ENCODE data around the gene NDC80. TPM values are rescaled to one million over a fixed set of nuclear protein-coding genes. Genes with fewer than 3 reads are reported as not detected.

NDC80 gene
- polyA plus RNA-seq, 3 donors = 0.07 TPM; not detected in 2

DNA sequence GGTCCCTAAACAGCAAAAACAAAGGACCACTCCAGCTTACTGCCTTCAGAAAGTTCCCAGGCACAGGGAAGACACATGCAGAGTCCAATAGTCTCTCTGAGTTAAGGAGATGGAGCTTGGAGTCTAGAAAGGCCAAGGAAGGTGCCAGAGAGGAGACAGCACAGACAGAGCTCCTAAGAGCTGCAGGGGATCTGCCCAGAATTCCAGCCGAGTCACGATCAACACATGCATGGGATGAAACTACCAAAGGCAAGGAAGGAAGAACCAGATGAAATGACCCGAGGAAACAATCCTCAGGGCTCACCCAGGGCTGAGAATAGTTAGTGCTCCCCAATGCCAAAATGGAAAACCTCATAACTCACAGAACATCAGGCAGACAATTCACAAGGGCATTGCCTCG, 15.5 kb upstream of the NDC80 start:
- peaks cover 30 to 46% of the 10 kb centered on the region in 2 donors for H3K36me3 Mint-ChIP-seq
- TF ChIP-seq, protein P1, sequence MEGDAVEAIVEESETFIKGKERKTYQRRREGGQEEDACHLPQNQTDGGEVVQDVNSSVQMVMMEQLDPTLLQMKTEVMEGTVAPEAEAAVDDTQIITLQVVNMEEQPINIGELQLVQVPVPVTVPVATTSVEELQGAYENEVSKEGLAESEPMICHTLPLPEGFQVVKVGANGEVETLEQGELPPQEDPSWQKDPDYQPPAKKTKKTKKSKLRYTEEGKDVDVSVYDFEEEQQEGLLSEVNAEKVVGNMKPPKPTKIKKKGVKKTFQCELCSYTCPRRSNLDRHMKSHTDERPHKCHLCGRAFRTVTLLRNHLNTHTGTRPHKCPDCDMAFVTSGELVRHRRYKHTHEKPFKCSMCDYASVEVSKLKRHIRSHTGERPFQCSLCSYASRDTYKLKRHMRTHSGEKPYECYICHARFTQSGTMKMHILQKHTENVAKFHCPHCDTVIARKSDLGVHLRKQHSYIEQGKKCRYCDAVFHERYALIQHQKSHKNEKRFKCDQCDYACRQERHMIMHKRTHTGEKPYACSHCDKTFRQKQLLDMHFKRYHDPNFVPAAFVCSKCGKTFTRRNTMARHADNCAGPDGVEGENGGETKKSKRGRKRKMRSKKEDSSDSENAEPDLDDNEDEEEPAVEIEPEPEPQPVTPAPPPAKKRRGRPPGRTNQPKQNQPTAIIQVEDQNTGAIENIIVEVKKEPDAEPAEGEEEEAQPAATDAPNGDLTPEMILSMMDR (IDR thresholded peaks at IDR 0.05) = no peak
- no peak overlapping the region for H3K27ac Mint-ChIP-seq
- H3K4me2 ChIP-seq (replicated peaks; ENCODE audit: extremely low read depth, low read length, poor library complexity, severe bottlenecking) = no peak overlapping the region
- intact Hi-C loops (cut with micrococcal nuclease) = no loop called here
- no peaks in the 10 kb centered on the region for H3K9me3 ChIP-seq (replicated peaks in 1 of 2; ENCODE audit: control insufficient read depth in 1 of 2, insufficient read depth in 1 of 2, low read length in 2 of 2)
- H3K4me1 Mint-ChIP-seq = no peaks in the 10 kb centered on the region
- no peaks in the 10 kb centered on the region for H3K79me2 ChIP-seq (ENCODE audit: insufficient read depth, low read length)
- H2AFZ ChIP-seq (ENCODE audit: insufficient read depth, low read depth, low read length, poor library complexity, severe bottlenecking) = no peak overlapping the region
- no peak overlapping the region for H3K4me3 ChIP-seq (replicated peaks in 1 of 3; ENCODE audit: low read depth in 2 of 3, low read length in 3 of 3)
- peaks cover 4 to 25% of the 10 kb centered on the region in 2 donors for H3K36me3 ChIP-seq (replicated peaks in 1 of 2; ENCODE audit: control insufficient read depth in 1 of 2, insufficient read depth in 2 of 2, low read length in 2 of 2)
- no peaks in the 10 kb centered on the region for H3K9me3 Mint-ChIP-seq
- H3K27ac ChIP-seq (ENCODE audit: low read depth in 1 of 2, low read length in 2 of 2) = no peak overlapping the region
- H3K4me3 Mint-ChIP-seq = no peak overlapping the region
- no peaks in the 10 kb centered on the region for H3K27me3 ChIP-seq (ENCODE audit: control insufficient read depth in 2 of 2, insufficient read depth in 2 of 2, low read length in 2 of 2)
- no peaks in the 10 kb centered on the region for H3K27me3 Mint-ChIP-seq (ENCODE audit: low read depth in 3 of 3)
- DNase-seq = no peak
- H3K9ac ChIP-seq (ENCODE audit: insufficient read depth, low read length, poor library complexity, severe bottlenecking) = no peak overlapping the region
- no peaks in the 10 kb centered on the region for H3K4me1 ChIP-seq (ENCODE audit: control insufficient read depth in 1 of 2, insufficient read depth in 2 of 2, low read length in 2 of 2)
- H4K20me1 ChIP-seq (ENCODE audit: insufficient read depth, low read length) = no peaks in the 10 kb centered on the region
- 100% methylated on average over 3 of the region's 4 CpGs for WGBS (ENCODE audit: insufficient coverage)

DNA sequence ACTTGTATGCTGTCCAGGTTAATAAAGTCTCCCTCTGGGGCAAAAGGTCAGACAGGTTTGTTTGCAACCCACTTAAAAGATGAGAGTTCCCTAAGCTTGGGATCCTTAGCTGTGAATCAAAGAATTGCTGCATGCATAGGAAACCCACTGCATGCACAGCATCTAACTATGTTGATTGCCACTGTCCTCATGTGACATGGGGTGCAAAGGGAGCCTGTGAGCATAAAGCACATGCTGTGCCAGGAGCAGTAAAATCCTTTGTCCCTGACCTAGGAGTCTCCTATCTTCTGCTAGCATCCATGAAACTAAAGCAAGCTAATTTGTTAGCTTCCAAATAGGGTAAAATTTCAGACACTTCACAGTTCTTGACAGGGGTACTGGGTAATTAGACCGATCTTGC, 13.8 kb upstream of the NDC80 start:
- Histone ChIP-seq H3K36me3 (replicated peaks in 1 of 2; ENCODE audit: control insufficient read depth in 1 of 2, insufficient read depth in 2 of 2, low read length in 2 of 2) (peaks cover 4 to 33% of the 10 kb centered on the region in 2 donors), H3K27ac (ENCODE audit: low read depth in 1 of 2, low read length in 2 of 2) (no peak overlapping the region), H4K20me1 (ENCODE audit: insufficient read depth, low read length) (no peaks in the 10 kb centered on the region), H2AFZ (ENCODE audit: insufficient read depth, low read depth, low read length, poor library complexity, severe bottlenecking) (no peak overlapping the region), H3K79me2 (ENCODE audit: insufficient read depth, low read length) (no peaks in the 10 kb centered on the region), H3K9me3 (replicated peaks in 1 of 2; ENCODE audit: control insufficient read depth in 1 of 2, insufficient read depth in 1 of 2, low read length in 2 of 2) (no peaks in the 10 kb centered on the region), H3K27me3 (ENCODE audit: control insufficient read depth in 2 of 2, insufficient read depth in 2 of 2, low read length in 2 of 2) (no peaks in the 10 kb centered on the region), H3K4me3 (replicated peaks in 1 of 3; ENCODE audit: low read depth in 2 of 3, low read length in 3 of 3) (no peak overlapping the region), H3K4me2 (replicated peaks; ENCODE audit: extremely low read depth, low read length, poor library complexity, severe bottlenecking) (no peak overlapping the region), H3K9ac (ENCODE audit: insufficient read depth, low read length, poor library complexity, severe bottlenecking) (no peak overlapping the region), H3K4me1 (ENCODE audit: control insufficient read depth in 1 of 2, insufficient read depth in 2 of 2, low read length in 2 of 2) (no peaks in the 10 kb centered on the region)
- no peak for DNase-seq
- Mint-ChIP-seq H3K36me3 (peaks cover 32 to 48% of the 10 kb centered on the region in 2 donors), H3K27me3 (ENCODE audit: low read depth in 3 of 3) (no peaks in the 10 kb centered on the region), H3K9me3 (no peaks in the 10 kb centered on the region), H3K4me3 (no peak overlapping the region), H3K27ac (no peak overlapping the region), H3K4me1 (no peaks in the 10 kb centered on the region)
- intact Hi-C loops (cut with micrococcal nuclease) = no loop called here
- no CpG with 5 or more reads among the region's 1 CpG for WGBS (ENCODE audit: insufficient coverage)
- TF ChIP-seq, protein P1 (IDR thresholded peaks at IDR 0.05) = no peak

Measured in CD14-positive monocyte (primary cell).